Liver (tissue), 9 donors: ENCODE results near the gene RAPGEF2. TPM values are rescaled to one million over a fixed set of nuclear protein-coding genes. Genes with fewer than 3 reads are reported as not detected.

Experiments used
- DNase-seq: peaks from one replicate; pipeline ENCODE4 v3.0.0-alpha.2; 2017; ENCODE audit warnings: low spot score
- H3K27ac ChIP-seq, 2 donors: one replicate each; pipeline ENCODE4 v1.7.0; 2013; ENCODE audit warnings: inconsistent platforms in 2 of 2, low read length in 2 of 2, control low read depth in 1 of 2, low read depth in 1 of 2, mild to moderate bottlenecking in 1 of 2
- H3K27me3 ChIP-seq, 4 donors: one replicate each; pipeline versions ENCODE4 v1.6.1 to v1.7.0; 2013; ENCODE audit warnings: low read length in 3 of 4, inconsistent platforms in 1 of 4, mild to moderate bottlenecking in 1 of 4, moderate library complexity in 1 of 4; ENCODE audit not compliant: control insufficient read depth in 4 of 4, insufficient read depth in 4 of 4
- H3K36me3 ChIP-seq, 4 donors: one replicate each; pipeline versions ENCODE4 v1.6.1 to v1.7.0; 2013; ENCODE audit warnings: low read length in 3 of 4, mild to moderate bottlenecking in 3 of 4, low read depth in 1 of 4, moderate library complexity in 1 of 4; ENCODE audit not compliant: control insufficient read depth in 4 of 4, insufficient read depth in 3 of 4
- H3K4me1 ChIP-seq, 4 donors: one replicate each; pipeline versions ENCODE4 v1.6.1 to v1.7.0; 2013; ENCODE audit warnings: low read length in 3 of 4, mild to moderate bottlenecking in 3 of 4, moderate library complexity in 1 of 4; ENCODE audit not compliant: control insufficient read depth in 4 of 4, insufficient read depth in 4 of 4
- H3K4me3 ChIP-seq, 3 donors: one replicate each; pipeline versions ENCODE4 v1.6.1 to v1.7.0; 2013; ENCODE audit warnings: low read length in 3 of 3, control low read depth in 1 of 3, low read depth in 1 of 3, mild to moderate bottlenecking in 1 of 3
- H3K9ac ChIP-seq, 2 donors: one replicate each; pipeline ENCODE4 v1.7.0; 2013; ENCODE audit warnings: low read length in 2 of 2, mild to moderate bottlenecking in 2 of 2, moderate library complexity in 2 of 2, control low read depth in 1 of 2, low read depth in 1 of 2
- H3K9me3 ChIP-seq, 4 donors: one replicate each; pipeline versions ENCODE4 v1.6.1 to v1.7.0; 2013; ENCODE audit warnings: low read length in 3 of 4; ENCODE audit not compliant: control insufficient read depth in 4 of 4
- CTCF ChIP-seq: fragments of 150-350 bp; IDR thresholded peaks from 2 replicates; pipeline ENCODE4 v1.5.1; 2017; ENCODE audit warnings: improper control_type of control experiment, low read depth, low read length; ENCODE audit not compliant: missing input control
- EGR1 ChIP-seq, 2 donors: IDR thresholded peaks; 2 replicates each; pipeline ENCODE4 v1.6.1; 2016 to 2018; ENCODE audit warnings: antibody characterized with exemption in 2 of 2, low read depth in 2 of 2
- GABPA ChIP-seq, 2 donors: IDR thresholded peaks in 1 of 2; conservative IDR thresholded peaks in 1 of 2; 2 replicates each; pipeline ENCODE4 v1.6.1; 2016; ENCODE audit warnings: antibody characterized with exemption in 2 of 2, mild to moderate bottlenecking in 1 of 2, moderate library complexity in 1 of 2
- HNF4A ChIP-seq, 2 donors: conservative IDR thresholded peaks; 2 replicates each; pipeline ENCODE4 v1.6.1; 2016; ENCODE audit warnings: antibody characterized with exemption in 2 of 2, mild to moderate bottlenecking in 2 of 2
- HNF4G ChIP-seq: IDR thresholded peaks from 2 replicates; pipeline ENCODE4 v1.6.1; 2016; ENCODE audit warnings: antibody characterized with exemption
- JUND ChIP-seq, 2 donors: IDR thresholded peaks; 2 replicates each; pipeline ENCODE4 v1.6.1; 2016; ENCODE audit warnings: antibody characterized with exemption in 2 of 2
- NR2F2 ChIP-seq: IDR thresholded peaks from 2 replicates; pipeline ENCODE4 v1.6.1; 2016; ENCODE audit warnings: antibody characterized with exemption
- RAD21 ChIP-seq, 2 donors: IDR thresholded peaks; 2 replicates each; pipeline ENCODE4 v1.6.1; 2016; ENCODE audit warnings: antibody characterized with exemption in 2 of 2, mild to moderate bottlenecking in 2 of 2
- RXRA ChIP-seq, 2 donors: IDR thresholded peaks; 2 replicates each; pipeline ENCODE4 v1.6.1; 2017 to 2018; ENCODE audit warnings: antibody characterized with exemption in 2 of 2, mild to moderate bottlenecking in 1 of 2
- SP1 ChIP-seq: IDR thresholded peaks from 2 replicates; pipeline ENCODE4 v1.6.1; 2018; ENCODE audit warnings: antibody characterized with exemption, mild to moderate bottlenecking
- YY1 ChIP-seq: IDR thresholded peaks from 2 replicates; pipeline ENCODE4 v1.6.1; 2016; ENCODE audit warnings: antibody characterized with exemption, mild to moderate bottlenecking
- ZBTB33 ChIP-seq: IDR thresholded peaks from 2 replicates; pipeline ENCODE4 v1.6.1; 2016; ENCODE audit warnings: antibody characterized with exemption
- WGBS: extraction: QIAGEN DNeasy Blood & Tissue Kit; methylation state at CpG from one replicate; pipeline ENCODE4 v1.1.7; 2013; 5-methylcytosine and 5-hydroxymethylcytosine counted together
- polyA plus RNA-seq, 2 donors: library from polyadenylated mRNA; stranded (reverse) in 1 of 2; unstranded in 1 of 2; fragments of 200-250 nt in 1 of 2; fragments of >200 nt in 1 of 2; fragmentation: Nextera tagmentation in 1 of 2; extraction: Ambion mirVana in 1 of 2; gene quantifications; one replicate each; pipeline versions ENCODE4 v1.2.1 to v1.2.3, GENCODE V29; 2013 to 2015
- total RNA-seq, 2 donors: library from RNA; depleted of rRNA; stranded (reverse); fragments of >200 nt; gene quantifications; one replicate each; pipeline ENCODE4 v1.2.3, GENCODE V29; 2014
- donor health status: healthy.
- donor health status: healthy.
- donor health status: healthy.
- donor health status: healthy.
- donor health status: healthy.

Gene RAPGEF2
- total and polyA plus RNA-seq, 4 donors, result 7.3 to 90.4 (median 32.2) TPM

- Histone ChIP-seq H3K27me3 (no peaks in the 10 kb centered on the region), H3K4me3 (no peak overlapping the region), H3K36me3 (no peaks in the 10 kb centered on the region), H3K9me3 (no peaks in the 10 kb centered on the region), H3K9ac (no peak overlapping the region), H3K4me1 (peaks cover 0 to 8% (median 4%) of the 10 kb centered on the region in 4 donors), H3K27ac (no peak overlapping the region)
- no peak for DNase-seq
- 28% methylated on average over 4 of the region's 4 CpGs for WGBS
- no peak for TF ChIP-seq GABPA (IDR thresholded peaks at IDR 0.05 in 1 of 2, conservative IDR thresholded peaks at IDR 0.05 in 1 of 2)
- no peak for TF ChIP-seq ZBTB33
Observed at GRCh38 chr4:159298502-159298901, 195.6 kb downstream of the RAPGEF2 start.

GRCh38 chr4:159303435-159303834 lies 200.6 kb downstream of the RAPGEF2 start:
- Histone ChIP-seq H3K4me1 (peaks cover 0 to 3% (median 2%) of the 10 kb centered on the region in 4 donors), H3K9ac (no peak overlapping the region), H3K4me3 (no peak overlapping the region), H3K36me3 (peaks cover 0 to 4% (median 3%) of the 10 kb centered on the region in 4 donors), H3K27me3 (no peaks in the 10 kb centered on the region), H3K9me3 (no peaks in the 10 kb centered on the region), H3K27ac (no peak overlapping the region)
- 97% methylated on average over 4 of the region's 4 CpGs for WGBS
- no peak for DNase-seq
- TF ChIP-seq NR2F2 (no peak), JUND (IDR thresholded peaks at IDR 0.05) (no peak), CTCF (no peak), SP1 (no peak), EGR1 (IDR thresholded peaks at IDR 0.05; ENCODE audit: low read depth in 2 of 2) (no peak), RAD21 (IDR thresholded peaks at IDR 0.05) (no peak), HNF4A (conservative IDR thresholded peaks at IDR 0.05) (no peak)

- no peak for DNase-seq
- 93% methylated on average over 2 of the region's 2 CpGs for WGBS
Observed at GRCh38 chr4:159305129-159305528, 202.2 kb downstream of the RAPGEF2 start.

GRCh38 chr4:159307929-159308328 lies 205.1 kb downstream of the RAPGEF2 start:
- Histone ChIP-seq H3K4me3 (no peak overlapping the region), H3K9me3 (no peaks in the 10 kb centered on the region), H3K9ac (no peak overlapping the region), H3K27me3 (no peaks in the 10 kb centered on the region), H3K36me3 (peaks cover 0 to 4% (median 3%) of the 10 kb centered on the region in 4 donors), H3K27ac (no peak overlapping the region), H3K4me1 (peaks cover 0 to 3% (median 1%) of the 10 kb centered on the region in 4 donors)
- TF ChIP-seq YY1 (no peak), RXRA (IDR thresholded peaks at IDR 0.05) (no peak)
- WGBS, result 93% methylated on average over 2 of the region's 2 CpGs
- no peak for DNase-seq

More at GRCh38 chr4:159305129-159305528, 202.2 kb downstream of the RAPGEF2 start:
- no peak for TF ChIP-seq HNF4G
- Histone ChIP-seq H3K4me1 (no peaks in the 10 kb centered on the region), H3K9me3 (no peaks in the 10 kb centered on the region), H3K4me3 (no peak overlapping the region), H3K27me3 (no peaks in the 10 kb centered on the region), H3K27ac (no peak overlapping the region), H3K36me3 (peaks cover 0 to 4% (median 3%) of the 10 kb centered on the region in 4 donors), H3K9ac (no peak overlapping the region)
